ENCODE data around the gene HOXB8. TPM values are rescaled to one million over a fixed set of nuclear protein-coding genes. Genes with fewer than 3 reads are reported as not detected.

Gene HOXB8
- total RNA-seq, 1 donor from 2014 or later = 2.3 TPM

- DNase-seq (ENCODE audit: low spot score) = no peak
Observed at GRCh38 chr17:48569674-48570324, 45.3 kb downstream of the HOXB8 start.

DNA sequence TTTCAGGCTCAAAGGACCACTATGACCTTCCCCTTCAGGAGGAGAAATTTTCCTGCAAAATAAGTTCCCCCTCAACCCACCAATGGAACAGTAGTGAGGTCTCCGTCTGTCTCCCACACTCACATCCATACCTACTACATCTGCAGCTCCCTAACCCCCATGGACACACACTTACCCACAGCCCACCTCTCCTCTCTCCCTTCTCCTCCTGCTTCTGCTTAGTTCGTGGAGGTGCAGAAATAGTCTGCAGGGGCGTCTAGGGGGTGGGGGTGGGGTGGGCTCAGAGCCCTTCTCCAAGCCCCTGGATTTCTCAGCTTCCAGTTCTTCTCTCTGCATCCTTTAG, 45.9 kb downstream of the HOXB8 start:
- no peak for DNase-seq (ENCODE audit: low spot score)

GRCh38 chr17:48568499-48569239, 46.4 kb downstream of the HOXB8 start:
- DNase-seq (ENCODE audit: low spot score) = no peak

DNA sequence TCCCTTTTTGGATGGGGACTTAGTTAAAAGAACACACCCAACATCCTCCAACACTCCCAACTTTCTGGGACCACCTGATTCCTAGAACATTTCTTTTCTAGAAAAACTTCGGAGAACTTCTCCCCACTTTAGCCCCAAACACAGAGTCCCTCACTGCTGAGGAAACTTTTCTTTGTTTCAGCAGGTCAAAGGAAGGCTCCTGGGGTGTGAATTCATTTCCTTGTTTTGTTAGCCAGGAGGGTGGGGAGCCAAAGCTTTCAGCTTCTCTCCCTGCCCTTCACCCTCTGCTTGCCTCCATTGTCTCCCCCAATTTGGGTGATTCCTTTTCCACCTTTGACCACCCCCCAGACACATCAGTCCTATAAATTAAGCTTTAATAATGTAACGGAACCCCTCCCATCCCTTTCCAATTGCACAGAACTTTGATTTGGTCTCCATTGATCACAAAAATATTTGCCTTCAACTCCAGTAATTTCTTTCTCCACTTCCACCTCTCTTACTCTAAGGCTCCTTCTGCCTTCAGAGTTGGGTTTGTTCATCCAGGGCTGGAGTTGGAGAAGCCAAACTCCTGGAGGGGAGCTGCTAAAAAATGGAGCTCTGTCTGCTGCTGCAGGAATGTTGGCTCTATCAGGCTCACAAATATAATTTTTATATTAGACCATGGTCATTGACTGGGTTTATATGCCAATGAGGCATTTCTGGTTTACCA, 47.3 kb downstream of the HOXB8 start:
- DNase-seq (ENCODE audit: low spot score) = no peak

DNA sequence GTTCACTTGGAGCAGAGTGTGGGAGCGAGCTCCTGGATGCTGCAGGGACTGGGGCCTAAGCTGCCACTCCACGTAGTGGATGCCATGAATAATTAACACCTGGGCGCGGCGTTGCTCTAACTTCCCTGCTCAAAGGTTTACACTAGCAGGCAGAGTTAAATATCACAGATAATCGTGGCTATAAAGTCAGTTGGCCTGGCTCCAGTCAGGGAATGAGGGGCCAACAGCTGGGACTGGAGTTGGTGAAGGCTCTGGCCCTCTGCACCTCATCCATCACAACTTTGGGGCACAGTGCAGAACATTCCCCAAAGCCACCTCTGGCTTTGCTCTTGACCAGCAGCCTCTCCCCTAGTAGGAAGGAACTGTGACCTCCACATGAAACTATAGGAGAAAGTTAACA, 47.9 kb downstream of the HOXB8 start:
- no peak for DNase-seq (ENCODE audit: low spot score)

- no peak for DNase-seq (ENCODE audit: low spot score)
Observed at GRCh38 chr17:48566717-48567116, 48.4 kb downstream of the HOXB8 start.

- DNase-seq (ENCODE audit: low spot score) = no peak
Observed at GRCh38 chr17:48565925-48566710, 49.0 kb downstream of the HOXB8 start.

GRCh38 chr17:48565022-48565554, 50.0 kb downstream of the HOXB8 start:
- no peak for DNase-seq (ENCODE audit: low spot score)

- DNase-seq (ENCODE audit: low spot score) = no peak
Observed at GRCh38 chr17:48564188-48565021, 50.7 kb downstream of the HOXB8 start.

DNA sequence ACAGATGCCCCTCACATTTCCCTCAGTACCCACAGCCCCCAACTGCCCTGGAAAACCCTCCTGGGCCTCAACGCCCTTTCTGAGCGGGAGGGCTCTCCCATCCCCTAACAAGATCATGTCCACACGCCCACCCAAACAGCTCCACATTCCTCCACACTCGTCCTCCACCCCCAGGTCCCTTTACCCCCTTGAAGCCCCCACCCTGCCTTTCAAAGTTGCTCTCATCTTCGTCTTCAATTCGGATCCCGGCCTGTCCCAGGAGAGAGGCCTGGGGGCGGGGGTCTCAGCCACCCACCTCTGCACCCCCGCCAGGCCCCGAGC, 51.3 kb downstream of the HOXB8 start:
- DNase-seq (ENCODE audit: low spot score) = no peak

- DNase-seq (ENCODE audit: low spot score) = no peak
Observed at GRCh38 chr17:48563385-48563838, 51.7 kb downstream of the HOXB8 start.

DNA sequence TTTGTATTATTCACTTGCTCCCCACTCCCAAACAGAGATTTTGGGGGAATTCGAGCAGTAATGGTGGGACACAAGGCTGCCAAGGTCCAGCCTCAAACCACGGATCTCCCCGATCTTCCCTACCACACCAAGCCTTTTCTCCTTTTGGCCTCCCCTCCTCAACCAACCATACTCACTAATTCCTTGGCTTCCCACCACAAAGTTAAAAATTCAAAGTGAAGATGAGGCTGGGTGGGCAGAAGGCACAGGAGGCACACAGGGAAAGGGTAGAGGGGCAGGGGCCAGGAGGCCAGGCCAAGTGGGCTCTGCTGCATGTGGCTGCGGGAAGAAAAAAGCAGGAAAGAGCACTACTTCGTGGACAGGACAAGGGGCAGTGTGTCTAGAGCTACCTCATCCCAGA, 52.2 kb downstream of the HOXB8 start:
- no peak for DNase-seq (ENCODE audit: low spot score)

Small RNA genes lying within 50 kb of the gene (microRNA-seq; reads per million reads assigned to microRNA genes)
- gene MIR196A1 (ENCODE audit: borderline number of aligned reads) = not detected

Other genes starting within 250 kb of the HOXB8 start
- 1.1 TPM for gene SKAP1, start 185.1 kb downstream of the HOXB8 start, total RNA-seq
- gene HOXB1, start 84.3 kb downstream of the HOXB8 start, total RNA-seq = not detected
- 19.3 TPM for gene HOXB2, start 70.2 kb downstream of the HOXB8 start, total RNA-seq
- gene HOXB4, start 36.9 kb downstream of the HOXB8 start, total RNA-seq = 5.7 TPM
- gene HOXB3, start 25.1 kb downstream of the HOXB8 start, total RNA-seq = 12.6 TPM
- gene HOXB5, start 21.5 kb downstream of the HOXB8 start, total RNA-seq = 2.0 TPM
- 8.9 TPM for gene HOXB6, start 10.3 kb downstream of the HOXB8 start, total RNA-seq
- 12.8 TPM for gene HOXB7, start 4.3 kb downstream of the HOXB8 start, total RNA-seq
- 0.58 TPM for gene HOXB9, start 11.1 kb upstream of the HOXB8 start, total RNA-seq
- gene PRAC1, start 107.2 kb upstream of the HOXB8 start, total RNA-seq = not detected
- gene PRAC2, start 107.9 kb upstream of the HOXB8 start, total RNA-seq = not detected
- not detected for gene HOXB13, start 113.5 kb upstream of the HOXB8 start, total RNA-seq
- not detected for gene TTLL6, start 201.9 kb upstream of the HOXB8 start, total RNA-seq
- 168 TPM for gene CALCOCO2, start 215.7 kb upstream of the HOXB8 start, total RNA-seq

Data from mesenteric fat pad (tissue), 1 donor.